Muscle of leg (tissue), 11 donors: ENCODE measurements around the gene COG6. TPM values are rescaled to one million over a fixed set of nuclear protein-coding genes. Genes with fewer than 3 reads are reported as not detected.
A peak's percentile ranks its signal among the peaks of the same experiment; 100 is the strongest.

ENCODE experiments used
- DNase-seq: peaks from one replicate; pipeline ENCODE4 v3.0.0; 2013
- H3K27ac ChIP-seq: one replicate; pipeline ENCODE4 v1.5.1; 2013; ENCODE audit warnings: mild to moderate bottlenecking, low read length, control low read depth
- H3K27me3 ChIP-seq: one replicate; pipeline ENCODE4 v1.6.1; 2013; ENCODE audit warnings: low read length; ENCODE audit not compliant: control insufficient read depth, insufficient read depth
- H3K36me3 ChIP-seq: one replicate; pipeline ENCODE4 v1.6.1; 2013; ENCODE audit warnings: low read length; ENCODE audit not compliant: control insufficient read depth, insufficient read depth
- H3K4me1 ChIP-seq: one replicate; pipeline ENCODE4 v1.6.1; 2013; ENCODE audit warnings: low read length; ENCODE audit not compliant: control insufficient read depth, insufficient read depth
- H3K4me3 ChIP-seq: one replicate; pipeline ENCODE4 v1.5.1; 2013; ENCODE audit warnings: low read length, control low read depth
- H3K9me3 ChIP-seq: replicated peaks from 2 replicates; pipeline ENCODE4 v1.6.1; 2013; ENCODE audit warnings: low read depth, low read length; ENCODE audit not compliant: control insufficient read depth
- WGBS: methylation state at CpG from one replicate; pipeline ENCODE4 v1.1.5; 2013; ENCODE audit warnings: missing lambda C conversion rate; ENCODE audit not compliant: insufficient coverage; 5-methylcytosine and 5-hydroxymethylcytosine counted together
- polyA plus RNA-seq, 8 donors: library from polyadenylated mRNA; unstranded; fragments of 120-200 nt; gene quantifications; one replicate each; pipeline versions ENCODE4 v1.2.1 to v1.2.3, GENCODE V29; 2013; ENCODE audit warnings: inconsistent platforms in 1 of 8, low replicate concordance in 1 of 8; ENCODE audit not compliant: insufficient read length in 8 of 8, insufficient read depth in 1 of 8
- total RNA-seq: library from RNA; stranded (reverse); fragments of 120-200 nt; gene quantifications from one replicate; pipeline ENCODE4 v1.2.4, GENCODE V29; 2013

COG6 gene
- total and polyA plus RNA-seq, 9 donors, result 12.3 to 30.9 (median 16.2) TPM

GRCh38 chr13:39635564-39635963 is 19.9 kb upstream of the COG6 start:
- Histone ChIP-seq H3K4me3 (no peak overlapping the region), H3K4me1 (no peaks in the 10 kb centered on the region), H3K27ac (no peak overlapping the region), H3K9me3 (peaks cover 2% of the 10 kb centered on the region), H3K27me3 (no peaks in the 10 kb centered on the region), H3K36me3 (no peaks in the 10 kb centered on the region)
- DNase-seq, result no peak
- WGBS, result no CpG with 5 or more reads among the region's 1 CpG

GRCh38 chr13:39637890-39638289 is 17.6 kb upstream of the COG6 start:
- no peak overlapping the region for H3K4me3 ChIP-seq
- H3K36me3 ChIP-seq, result no peaks in the 10 kb centered on the region
- H3K9me3 ChIP-seq, result no peaks in the 10 kb centered on the region
- H3K27ac ChIP-seq, result no peak overlapping the region
- 79% methylated on average over 3 of the region's 3 CpGs for WGBS
- no peak for DNase-seq
- H3K27me3 ChIP-seq, result no peaks in the 10 kb centered on the region
- H3K4me1 ChIP-seq, result no peaks in the 10 kb centered on the region

- no CpG with 5 or more reads among the region's 1 CpG for WGBS
- Histone ChIP-seq H3K4me1 (no peaks in the 10 kb centered on the region), H3K27me3 (no peaks in the 10 kb centered on the region), H3K27ac (no peak overlapping the region), H3K9me3 (no peaks in the 10 kb centered on the region), H3K4me3 (no peak overlapping the region), H3K36me3 (no peaks in the 10 kb centered on the region)
- DNase-seq, result peak; percentile 9
Observed at GRCh38 chr13:39641645-39642044, 13.8 kb upstream of the COG6 start.

- no peak overlapping the region for H3K4me3 ChIP-seq
- no peaks in the 10 kb centered on the region for H3K4me1 ChIP-seq
- no peaks in the 10 kb centered on the region for H3K36me3 ChIP-seq
- WGBS, result no CpG with 5 or more reads among the region's 4 CpGs
- H3K27me3 ChIP-seq, result peaks cover 2% of the 10 kb centered on the region
- no peak for DNase-seq
- H3K9me3 ChIP-seq, result no peaks in the 10 kb centered on the region
- H3K27ac ChIP-seq, result no peak overlapping the region
Observed at GRCh38 chr13:39646122-39646521, 9.3 kb upstream of the COG6 start.

- WGBS, result 0% methylated on average over 2 of the region's 2 CpGs
- H3K27me3 ChIP-seq, result peaks cover 2% of the 10 kb centered on the region
- no peak overlapping the region for H3K27ac ChIP-seq
- H3K36me3 ChIP-seq, result no peaks in the 10 kb centered on the region
- H3K9me3 ChIP-seq, result no peaks in the 10 kb centered on the region
- no peak for DNase-seq
- no peaks in the 10 kb centered on the region for H3K4me1 ChIP-seq
- peak overlapping the region; percentile 93 for H3K4me3 ChIP-seq
Observed at GRCh38 chr13:39655041-39655568, 357 bp upstream of the COG6 start.

GRCh38 chr13:39656325-39656677 is 839 bp downstream of the COG6 start:
- 7% methylated on average over 5 of the region's 7 CpGs for WGBS
- Histone ChIP-seq H3K4me3 (peak overlapping the region; percentile 93), H3K36me3 (no peaks in the 10 kb centered on the region), H3K4me1 (no peaks in the 10 kb centered on the region), H3K9me3 (no peaks in the 10 kb centered on the region), H3K27ac (no peak overlapping the region), H3K27me3 (no peaks in the 10 kb centered on the region)
- no peak for DNase-seq

GRCh38 chr13:39663508-39663907 is 8.0 kb downstream of the COG6 start:
- Histone ChIP-seq H3K4me1 (no peaks in the 10 kb centered on the region), H3K27me3 (no peaks in the 10 kb centered on the region), H3K4me3 (no peak overlapping the region), H3K27ac (no peak overlapping the region), H3K36me3 (peaks cover 14% of the 10 kb centered on the region), H3K9me3 (no peaks in the 10 kb centered on the region)
- DNase-seq, result no peak
- WGBS, result 100% methylated on average over 1 of the region's 1 CpG

- no CpG with 5 or more reads among the region's 2 CpGs for WGBS
- peaks cover 14% of the 10 kb centered on the region for H3K36me3 ChIP-seq
- no peak for DNase-seq
Observed at GRCh38 chr13:39663958-39664357, 8.5 kb downstream of the COG6 start.

GRCh38 chr13:39665763-39666162 is 10.3 kb downstream of the COG6 start:
- no peaks in the 10 kb centered on the region for H3K4me1 ChIP-seq
- WGBS, result no CpG with 5 or more reads among the region's 1 CpG
- no peaks in the 10 kb centered on the region for H3K9me3 ChIP-seq
- no peak overlapping the region for H3K27ac ChIP-seq
- no peaks in the 10 kb centered on the region for H3K27me3 ChIP-seq
- H3K36me3 ChIP-seq, result peaks cover 14% of the 10 kb centered on the region
- DNase-seq, result no peak
- no peak overlapping the region for H3K4me3 ChIP-seq

More at GRCh38 chr13:39663958-39664357, 8.5 kb downstream of the COG6 start:
- Histone ChIP-seq H3K27me3 (no peaks in the 10 kb centered on the region), H3K4me1 (no peaks in the 10 kb centered on the region), H3K27ac (no peak overlapping the region), H3K4me3 (no peak overlapping the region), H3K9me3 (no peaks in the 10 kb centered on the region)

- Histone ChIP-seq H3K27ac (no peak overlapping the region), H3K36me3 (peaks cover 2% of the 10 kb centered on the region), H3K4me1 (no peaks in the 10 kb centered on the region), H3K9me3 (no peaks in the 10 kb centered on the region), H3K4me3 (no peak overlapping the region), H3K27me3 (no peaks in the 10 kb centered on the region)
- DNase-seq, result no peak
- WGBS, result no CpG with 5 or more reads among the region's 2 CpGs
Observed at GRCh38 chr13:39670445-39670844, 15.0 kb downstream of the COG6 start.
